NCI-H1048 (cell line): ENCODE data around the gene TENM4.
"Not testable (repeated sequence)": the region's sequence is repeated elsewhere in the genome, so short reads cannot be mapped to it uniquely, and the experiment has no call there.

Experiments
- DNase-seq: peaks from one replicate; lab custom pipeline; 2025; lab: John Stamatoyannopoulos, UW

The TENM4 gene

DNA sequence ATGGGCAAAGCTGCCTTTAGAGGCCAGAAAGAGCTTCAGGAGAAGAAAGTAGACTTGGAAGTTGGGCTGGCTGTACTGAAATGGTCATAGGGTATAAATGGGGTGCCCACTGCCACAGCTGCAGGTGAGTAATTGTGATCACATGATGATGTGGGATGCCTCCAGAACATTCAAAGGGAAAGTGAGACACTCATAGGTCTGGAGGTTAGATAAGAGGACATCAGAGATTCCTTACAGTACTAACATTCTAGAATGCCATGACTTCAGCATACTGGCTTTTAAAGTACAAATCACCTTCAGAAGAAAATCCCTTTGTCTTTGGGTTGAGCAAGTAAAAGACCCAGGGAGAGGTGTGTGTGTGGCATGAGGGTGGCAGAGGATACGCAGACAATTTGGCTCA lies 419.2 kb downstream of the TENM4 start:
- DNase-seq = no peak

DNA sequence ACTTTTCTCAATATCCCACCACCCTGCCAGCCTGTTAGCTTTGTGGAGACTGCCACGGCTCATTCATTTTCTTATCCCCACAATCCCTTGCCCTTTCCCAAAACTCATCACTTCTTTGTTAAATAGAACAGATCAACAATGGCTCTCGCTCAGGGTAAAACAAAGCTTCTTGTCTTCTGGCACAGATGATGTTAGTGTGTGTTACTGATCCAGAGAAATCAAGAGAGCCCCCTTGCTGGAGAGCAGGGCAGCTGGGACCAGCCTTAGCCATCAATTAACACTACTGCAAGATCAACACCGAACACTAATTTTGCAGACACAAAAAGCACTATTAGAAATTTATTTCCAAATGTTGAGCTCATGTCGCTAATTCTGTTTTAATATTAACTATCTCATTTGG lies 420.9 kb downstream of the TENM4 start:
- no peak for DNase-seq

DNA sequence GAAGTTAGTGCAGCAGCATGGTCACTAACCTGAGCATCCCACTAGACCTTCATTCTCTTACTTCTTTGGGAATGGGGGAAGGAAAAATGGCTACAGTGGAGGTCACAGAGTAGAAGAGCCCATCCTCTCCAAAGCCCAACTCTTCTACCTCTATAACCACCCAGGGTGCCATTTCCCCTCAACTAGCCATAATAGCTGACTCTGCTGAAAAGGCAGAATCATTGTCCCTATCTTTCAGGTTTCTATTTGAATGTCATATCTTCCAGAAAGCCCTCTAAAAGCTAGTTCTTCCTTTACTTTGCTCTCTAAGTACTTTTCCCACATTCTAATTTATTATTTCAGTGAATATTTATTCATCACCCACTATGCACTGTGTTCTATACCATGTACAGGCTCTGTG lies 421.6 kb downstream of the TENM4 start:
- DNase-seq = no peak

DNA sequence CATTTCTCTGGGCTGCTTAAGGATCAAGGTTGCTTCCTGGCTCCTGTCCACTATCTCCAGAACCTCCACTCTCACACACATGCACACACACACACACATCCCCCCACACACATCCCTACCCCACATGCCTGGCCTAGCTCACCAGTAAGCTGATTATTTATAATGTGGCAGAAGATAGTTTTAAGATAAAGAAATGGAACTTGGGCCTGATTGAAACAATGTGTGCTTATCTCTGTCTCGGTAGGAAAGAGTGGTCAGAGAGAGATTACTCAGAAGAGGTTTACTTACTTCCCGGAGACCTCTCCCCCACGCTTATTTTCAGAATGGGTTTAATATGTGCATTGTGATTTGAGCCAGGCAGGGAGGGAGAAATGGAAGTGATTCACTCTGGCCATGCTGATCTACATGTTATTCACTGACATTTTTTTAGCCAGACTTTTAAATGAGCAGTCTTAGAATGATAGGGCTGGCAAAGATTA lies 422.4 kb downstream of the TENM4 start:
- no peak for DNase-seq

DNA sequence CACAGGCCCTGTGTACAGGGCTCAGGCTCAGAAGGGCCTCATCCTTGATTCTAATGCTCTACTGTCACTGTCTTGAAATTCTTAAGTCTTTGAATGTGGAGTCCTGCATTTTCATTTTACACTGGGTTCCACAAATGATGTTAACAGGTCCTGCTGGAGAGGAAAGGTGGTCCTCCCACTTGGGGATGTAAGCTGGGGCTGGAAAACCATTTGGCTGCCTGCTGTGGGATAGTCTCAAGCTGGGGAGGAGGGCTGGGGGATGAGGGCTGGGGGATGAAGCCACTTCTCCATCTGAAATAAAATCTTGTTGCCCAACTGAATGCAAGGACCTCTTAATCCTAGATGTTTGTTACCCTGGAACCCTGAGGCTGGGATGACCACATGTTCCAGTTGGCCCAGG lies 423.0 kb downstream of the TENM4 start:
- DNase-seq = no peak

DNA sequence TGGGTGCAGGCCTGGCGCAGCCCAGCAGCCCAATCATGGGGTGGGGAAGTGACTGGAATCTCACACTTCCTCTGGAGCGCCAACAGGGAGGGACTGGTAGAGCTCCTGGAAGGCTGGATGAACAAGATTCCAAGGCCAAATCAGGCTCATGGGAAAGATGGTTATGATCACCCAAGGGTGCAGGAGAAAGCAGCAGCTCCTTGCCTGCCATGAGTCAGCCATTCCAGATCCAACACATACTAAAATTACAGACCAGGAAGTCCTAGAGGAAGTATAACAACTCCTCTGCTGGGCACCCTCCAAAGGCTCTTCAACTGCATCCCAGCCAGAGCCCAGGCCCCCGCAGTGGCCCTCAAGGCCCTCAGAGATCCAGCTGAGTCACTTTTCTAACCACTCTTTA lies 427.3 kb downstream of the TENM4 start:
- DNase-seq = no peak

DNA sequence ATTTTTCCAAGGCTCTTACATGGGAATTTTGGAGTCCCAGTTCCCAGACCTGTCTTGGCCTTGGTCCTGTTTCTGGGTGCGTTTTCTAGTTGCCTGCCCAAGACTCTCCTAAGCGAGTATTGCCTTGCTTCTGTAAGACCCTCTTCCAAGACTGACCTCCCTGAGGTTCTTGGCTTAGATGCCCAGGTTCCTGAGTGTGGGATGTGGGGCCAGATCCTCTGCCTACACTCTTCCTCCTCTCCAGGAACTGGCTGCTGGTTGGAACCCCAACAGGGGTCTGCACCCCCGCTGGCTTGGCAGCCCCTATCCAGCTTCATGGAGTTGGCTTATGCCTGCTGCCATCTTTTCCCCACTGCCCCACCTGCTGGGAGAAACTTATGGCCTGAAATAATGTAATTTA lies 429.5 kb downstream of the TENM4 start:
- DNase-seq = no peak

DNA sequence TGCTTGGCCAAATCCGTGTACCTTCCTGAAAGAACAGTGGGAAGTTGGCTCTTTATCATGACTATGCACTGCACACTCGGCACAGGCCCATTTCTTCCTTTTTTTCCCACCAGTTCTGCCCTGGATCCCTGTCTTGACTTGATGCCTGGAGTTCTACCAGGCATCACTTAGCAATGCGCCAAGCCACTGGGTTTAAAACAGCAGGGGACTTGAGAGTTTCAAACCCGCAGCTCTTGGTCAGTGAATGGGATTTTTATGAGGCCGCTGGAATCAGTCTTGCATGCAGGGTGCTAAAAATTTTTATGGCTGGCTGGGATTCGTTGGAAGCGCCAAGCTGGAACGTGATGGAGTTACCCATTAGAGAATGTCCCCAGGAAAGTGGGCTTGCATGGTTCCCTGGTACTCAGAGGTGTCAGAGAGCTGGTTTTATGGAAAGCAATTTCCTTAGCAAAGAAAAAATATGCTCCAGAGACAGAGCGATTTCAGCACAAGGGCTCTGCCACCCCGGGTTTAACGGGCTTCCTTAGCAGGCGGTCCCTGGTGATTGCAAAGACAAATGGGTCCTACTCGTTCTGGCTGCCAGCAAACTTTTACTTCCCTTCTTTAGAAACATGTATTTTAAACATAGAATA lies 432.9 kb downstream of the TENM4 start:
- no peak for DNase-seq

DNA sequence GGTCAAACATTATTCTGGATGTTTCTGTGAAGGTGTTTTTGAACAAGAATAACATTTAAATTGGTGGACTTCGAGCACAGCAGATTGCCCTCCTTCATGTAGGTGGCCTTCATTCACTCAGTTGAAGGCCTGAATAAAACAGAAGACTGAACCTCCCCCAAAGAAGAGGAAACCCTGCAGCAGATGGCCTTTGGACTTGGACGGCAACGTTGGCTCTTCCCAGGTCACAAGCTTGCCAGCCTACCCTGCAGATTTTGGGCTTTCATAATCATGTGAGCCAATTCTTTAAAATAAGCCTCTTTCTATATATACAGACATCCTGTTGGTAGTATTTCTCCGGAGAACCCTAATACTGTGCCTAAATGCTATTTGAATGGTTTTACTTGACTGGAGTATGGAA lies 434.0 kb downstream of the TENM4 start:
- no peak for DNase-seq

DNA sequence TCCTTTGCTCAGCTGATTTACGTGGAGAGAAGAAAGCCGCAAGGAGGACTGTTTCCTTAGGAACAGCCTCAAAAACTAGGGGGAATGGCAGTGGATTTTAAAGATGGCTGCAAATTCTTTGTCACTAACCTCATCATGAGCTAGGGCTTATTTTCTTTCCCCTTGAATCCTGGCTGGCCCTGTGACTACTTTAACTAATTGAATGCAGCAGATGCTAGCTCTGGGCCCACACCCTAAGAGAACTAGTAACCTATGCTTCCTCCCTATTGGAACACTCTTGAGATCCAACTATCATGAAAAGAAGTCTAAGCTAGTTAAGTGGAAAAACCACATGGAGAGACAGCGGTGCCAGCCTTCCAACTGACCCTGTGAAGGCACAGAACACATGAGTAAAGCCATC lies 444.8 kb downstream of the TENM4 start:
- DNase-seq = no peak

DNA sequence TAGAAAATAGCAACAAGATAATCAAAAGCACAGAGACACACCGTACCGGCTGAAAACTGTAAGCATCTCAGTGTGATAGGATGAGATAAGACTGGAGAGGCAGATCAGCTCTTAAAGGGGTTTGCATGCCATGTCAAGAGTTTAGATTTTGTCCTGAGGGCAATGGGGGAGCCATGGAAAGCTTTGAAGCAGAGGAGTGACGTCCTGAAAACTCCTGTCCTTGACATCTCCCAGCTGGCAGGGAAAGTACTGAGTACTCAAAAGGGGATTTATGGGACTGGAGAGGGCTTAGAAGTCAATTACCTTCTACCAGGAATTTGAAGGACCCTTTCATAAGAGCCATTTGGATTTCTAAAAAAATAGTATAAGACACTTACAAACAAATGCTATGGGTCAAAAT lies 445.7 kb downstream of the TENM4 start:
- DNase-seq = no peak

DNA sequence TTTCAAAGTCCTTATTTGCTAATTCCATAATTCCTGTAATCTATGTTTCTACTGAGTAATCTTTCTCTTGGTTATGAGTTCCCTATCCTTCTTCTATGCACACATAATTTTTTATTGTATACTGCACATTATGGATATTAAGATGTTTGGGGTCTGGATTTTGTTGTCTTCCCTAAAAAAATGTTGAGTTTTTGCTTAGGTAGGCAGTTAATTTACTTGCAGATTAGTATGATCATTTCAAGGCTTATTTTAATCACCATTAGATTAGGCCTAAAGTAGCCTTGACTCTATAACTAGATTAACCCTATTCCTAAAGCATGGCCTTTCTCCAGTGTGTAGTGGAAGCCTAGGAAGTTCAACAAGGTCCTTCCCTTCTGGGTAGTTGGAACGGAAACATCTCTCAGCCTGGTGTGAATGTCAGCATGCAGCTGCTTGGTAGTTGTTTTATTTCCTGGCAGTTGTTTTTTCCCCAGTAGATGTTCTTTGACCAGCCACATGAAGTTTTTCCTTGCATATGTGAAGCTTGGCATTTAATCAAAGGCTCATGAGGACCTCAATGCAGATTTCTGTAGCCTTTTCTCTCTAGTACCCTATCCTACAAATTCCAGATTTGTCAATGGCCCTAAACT lies 446.9 kb downstream of the TENM4 start:
- no peak for DNase-seq

DNA sequence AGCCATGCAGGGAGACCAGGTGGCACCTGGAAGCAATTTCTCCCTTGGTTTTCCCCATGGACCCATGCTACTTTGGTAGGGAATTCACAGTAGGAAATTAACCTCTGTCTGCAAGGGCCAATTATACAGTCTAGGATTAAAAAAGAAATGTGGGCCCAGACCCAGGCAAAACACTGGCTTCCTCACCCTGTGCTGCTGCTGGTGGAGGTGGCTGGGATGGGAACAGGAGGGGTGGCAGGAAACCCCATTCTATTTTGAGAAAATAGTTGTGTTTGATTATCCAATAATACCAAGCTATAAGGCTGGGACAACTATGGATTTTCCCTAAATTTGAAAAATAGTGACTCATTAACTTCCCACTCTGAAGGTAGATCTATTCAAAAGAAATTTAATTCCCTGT lies 449.1 kb downstream of the TENM4 start:
- DNase-seq = no peak

DNA sequence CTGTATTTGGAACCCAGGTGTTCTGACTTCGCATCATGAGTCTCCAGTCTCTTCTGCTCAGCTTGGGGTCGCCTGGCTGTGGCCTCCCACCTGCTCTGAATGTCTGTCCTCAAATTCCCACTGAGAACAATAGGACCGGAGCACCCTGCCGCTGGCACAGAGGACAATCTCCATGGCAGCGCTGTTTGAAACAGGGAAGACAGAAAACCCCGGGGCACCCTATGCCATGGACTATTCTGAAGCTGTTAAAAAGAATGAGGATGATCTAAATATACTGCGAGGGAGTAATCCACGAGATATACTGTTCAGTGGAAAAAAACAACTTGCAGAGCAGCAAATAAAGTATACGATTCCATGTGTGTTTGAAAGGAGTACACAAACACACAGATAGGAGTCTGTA lies 450.6 kb downstream of the TENM4 start:
- DNase-seq = no peak

DNA sequence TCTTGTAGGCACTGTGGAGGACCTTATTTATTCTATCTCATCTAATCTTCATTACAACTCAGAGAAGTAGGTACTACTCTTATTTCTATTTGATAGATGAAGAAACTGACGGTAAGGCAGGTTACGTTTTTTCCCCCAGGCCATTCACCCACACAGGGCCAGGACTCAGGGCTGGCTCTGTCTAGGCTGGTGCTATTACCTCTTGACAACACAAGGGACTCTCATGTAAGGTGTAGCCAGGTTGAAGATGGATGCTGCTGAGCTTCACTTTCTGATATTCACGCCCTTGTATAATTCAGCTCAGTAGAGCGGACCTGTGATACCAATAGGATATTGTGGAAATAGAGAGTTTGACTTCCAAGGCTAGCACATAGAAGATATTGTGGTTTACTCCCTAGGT lies 453.1 kb downstream of the TENM4 start:
- no peak for DNase-seq

DNA sequence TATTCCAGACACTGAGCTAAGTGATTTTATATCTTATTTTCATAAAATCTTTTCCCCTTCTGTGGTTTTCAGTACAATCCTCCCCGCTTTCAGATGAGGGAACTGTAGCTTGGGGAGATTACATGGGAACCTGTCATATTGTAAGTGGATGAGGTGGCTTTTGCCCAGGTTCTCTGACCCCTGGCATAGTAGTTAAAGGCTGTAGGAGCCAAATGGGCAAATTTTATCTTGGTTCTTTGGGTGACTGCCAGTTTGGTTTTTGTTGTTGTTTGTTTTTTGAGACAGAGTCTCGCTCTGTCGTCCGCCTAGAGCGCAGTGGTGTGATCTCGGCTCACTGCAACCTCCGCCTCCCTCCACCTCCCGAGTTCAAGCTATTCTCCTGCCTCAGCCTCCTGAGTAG lies 454.5 kb downstream of the TENM4 start:
- no peak for DNase-seq

DNA sequence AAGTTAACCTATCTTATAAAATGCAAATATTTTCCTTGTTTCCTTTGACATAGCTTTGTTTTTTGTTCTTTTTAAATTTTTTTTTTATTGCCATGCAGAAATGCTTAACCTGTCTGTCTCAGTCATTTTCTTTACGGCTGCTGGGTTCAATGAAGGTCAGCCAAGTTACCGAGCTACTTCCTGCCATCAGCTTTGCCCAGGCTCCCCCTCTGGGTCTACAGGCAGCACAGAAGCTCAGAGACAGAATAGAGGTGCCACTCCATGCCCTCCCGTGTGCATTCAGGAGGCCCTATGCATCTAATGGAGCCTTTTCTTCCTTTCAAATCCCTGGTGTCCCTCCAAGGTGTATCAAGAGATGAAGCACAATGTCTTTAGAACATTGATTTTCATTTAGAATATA lies 455.2 kb downstream of the TENM4 start:
- DNase-seq = no peak

DNA sequence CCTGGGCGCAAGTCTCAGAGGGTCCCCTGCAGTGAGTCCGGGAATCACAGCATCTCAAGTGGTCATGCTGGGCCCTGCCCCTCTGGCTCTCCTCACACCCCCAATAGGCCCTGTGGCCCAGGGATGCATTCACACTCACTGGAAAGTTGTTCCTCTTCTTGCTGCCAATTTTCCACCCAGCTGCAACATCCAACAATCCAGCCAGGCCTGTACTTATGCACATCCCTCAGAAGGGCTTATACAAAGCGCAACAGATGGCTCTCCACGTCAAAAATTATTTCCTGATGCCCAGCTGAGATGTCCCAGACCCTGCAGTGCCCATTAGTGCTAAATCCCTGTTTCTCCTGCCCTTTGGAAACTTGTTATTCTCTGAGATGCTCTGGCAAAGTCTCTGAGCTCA lies 458.4 kb downstream of the TENM4 start:
- DNase-seq = no peak

DNA sequence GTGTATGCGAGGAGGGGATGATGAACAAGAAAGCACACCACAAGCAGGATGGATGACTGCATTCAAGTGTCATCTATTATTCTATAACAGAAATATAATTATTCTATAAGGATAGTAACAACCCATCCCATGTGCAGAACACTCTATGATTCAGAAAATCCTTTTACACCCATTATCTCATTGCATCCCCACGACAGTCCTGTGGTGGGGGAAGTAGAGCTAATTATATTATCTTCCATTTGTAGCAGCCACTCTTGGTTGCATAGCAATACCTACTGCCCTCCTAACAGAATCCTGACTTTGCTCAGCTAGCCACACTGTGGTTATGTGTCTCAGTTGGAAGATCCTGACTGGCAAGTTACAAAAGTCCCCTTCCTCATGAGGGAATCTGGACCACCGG lies 459.7 kb downstream of the TENM4 start:
- DNase-seq = no peak

DNA sequence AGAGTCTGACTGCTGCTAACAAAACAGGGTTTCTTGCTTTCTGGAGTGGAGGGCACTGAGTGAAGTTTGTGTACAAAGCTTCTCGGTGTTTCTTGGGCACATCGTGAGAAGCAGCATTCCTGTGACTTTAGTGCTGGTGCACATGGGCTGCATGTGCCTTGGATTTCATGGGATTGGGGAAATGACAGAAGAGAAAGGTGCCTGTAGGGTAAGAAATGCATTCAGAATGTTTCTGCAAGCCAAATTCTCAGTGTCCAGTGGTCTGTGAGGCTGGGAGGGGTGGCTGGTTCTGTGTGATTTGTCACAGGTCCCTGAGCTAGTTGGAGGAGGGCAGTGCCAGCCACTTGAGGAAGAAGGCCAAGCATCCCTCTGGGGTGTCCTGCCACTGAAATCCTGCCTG lies 462.0 kb downstream of the TENM4 start:
- no peak for DNase-seq

DNA sequence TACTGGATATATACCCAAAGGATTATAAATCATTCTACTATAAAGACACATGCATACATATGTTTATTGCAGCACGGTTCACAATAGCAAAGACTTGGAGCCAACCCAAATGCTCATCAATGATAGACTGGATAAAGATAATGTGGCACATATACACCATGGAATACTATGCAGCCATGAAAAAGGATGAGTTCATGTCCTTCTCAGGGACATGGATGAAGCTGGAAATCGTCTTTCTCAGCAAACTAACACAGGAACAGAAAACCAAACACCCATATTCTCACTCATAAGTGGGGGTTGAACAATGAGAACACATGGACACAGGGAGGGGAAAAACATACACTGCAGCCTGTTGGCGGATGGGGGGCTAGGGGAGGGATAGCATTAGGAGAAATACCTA lies 463.0 kb downstream of the TENM4 start:
- DNase-seq = not testable (repeated sequence)

DNA sequence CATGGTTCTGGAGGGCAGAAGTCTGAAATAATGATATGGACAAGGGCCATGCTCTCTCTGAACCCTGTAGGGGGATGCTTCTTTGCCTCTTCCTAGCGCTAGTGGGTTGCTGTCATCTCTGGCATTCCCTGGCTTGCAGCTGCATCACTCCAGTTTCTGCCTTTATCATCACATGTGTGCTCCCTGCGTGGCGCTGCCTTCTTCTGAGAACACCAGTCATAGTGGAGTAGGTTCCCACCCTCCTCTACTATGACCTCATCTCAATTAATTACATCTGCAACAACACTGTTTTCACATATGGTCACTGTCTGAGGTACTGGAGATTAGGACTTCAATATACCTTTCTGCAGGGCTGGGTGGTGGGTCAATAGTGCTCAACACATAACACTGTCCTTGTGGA lies 463.8 kb downstream of the TENM4 start:
- DNase-seq = no peak

DNA sequence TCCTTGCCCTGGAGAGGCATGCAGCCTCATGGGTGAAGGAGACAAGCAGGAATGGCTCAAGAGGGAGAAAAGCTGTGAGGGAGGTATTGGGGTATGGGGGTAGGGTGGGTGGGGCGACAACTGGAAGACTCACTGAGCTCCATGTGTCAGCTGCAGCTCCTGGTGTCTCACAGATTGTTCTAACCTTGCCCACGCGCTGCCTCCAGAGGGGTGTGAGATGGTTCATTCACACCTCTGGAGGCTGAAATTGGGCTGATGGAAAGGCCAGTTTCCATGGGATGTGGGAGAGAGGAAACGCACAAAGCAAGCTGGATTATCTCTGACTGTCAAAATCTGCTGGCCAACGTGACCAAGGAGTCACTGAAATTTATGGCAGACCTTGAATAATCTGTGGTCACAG lies 465.7 kb downstream of the TENM4 start:
- DNase-seq = no peak

DNA sequence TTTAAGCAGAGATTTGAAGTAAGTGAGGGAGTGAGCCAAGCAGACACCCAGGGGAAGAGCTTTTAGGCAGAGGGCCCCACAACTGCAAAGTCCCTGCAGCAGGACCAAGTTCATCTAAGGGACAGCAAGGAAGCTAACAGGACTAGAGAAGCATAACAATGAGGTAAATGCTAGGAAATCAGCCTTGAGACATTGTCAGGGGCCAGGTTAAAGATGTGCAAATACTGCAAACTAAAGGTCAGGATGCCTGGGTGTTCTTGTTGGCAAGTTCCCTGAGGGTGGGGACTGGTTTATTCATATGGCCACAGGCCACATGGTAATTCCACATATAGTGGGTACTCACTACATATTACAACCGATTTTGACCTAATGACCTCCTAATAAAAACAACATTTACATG lies 467.0 kb downstream of the TENM4 start:
- no peak for DNase-seq
